Upper lobe of right lung (tissue), 1 donor: ENCODE data around the gene TEX11. TPM values are rescaled to one million over a fixed set of nuclear protein-coding genes. Genes with fewer than 3 reads are reported as not detected.

Experiments
- ATAC-seq: fragments of 200-7000 bp; cut with Tn5 transposase; one replicate; pipeline ENCODE4 v1.9.1; 2020; ENCODE audit warnings: mild to moderate bottlenecking, moderate library complexity
- DNase-seq: peaks from one replicate; pipeline ENCODE4 v3.0.0-alpha.2; 2020
- H3K27ac ChIP-seq: fragments of 200-600 bp; one replicate; pipeline ENCODE4 v1.8.0; 2022
- H3K27me3 ChIP-seq: fragments of 200-600 bp; one replicate; pipeline ENCODE4 v1.8.0; 2022; ENCODE audit warnings: mild to moderate bottlenecking
- H3K36me3 ChIP-seq: fragments of 200-600 bp; one replicate; pipeline ENCODE4 v1.8.0; 2022
- H3K4me1 ChIP-seq: fragments of 200-600 bp; one replicate; pipeline ENCODE4 v1.8.0; 2022
- H3K4me3 ChIP-seq: fragments of 200-600 bp; one replicate; pipeline ENCODE4 v1.8.0; 2022; ENCODE audit warnings: mild to moderate bottlenecking
- H3K9me3 ChIP-seq: fragments of 200-600 bp; one replicate; pipeline ENCODE4 v1.8.0; 2022
- CTCF ChIP-seq: fragments of 200-600 bp; IDR thresholded peaks from one replicate; pipeline ENCODE4 v1.8.0; 2022; ENCODE audit warnings: antibody characterized with exemption
- intact Hi-C: fragments of 100-400 bp; cut with DNase I; formaldehyde crosslinking; loops from one replicate; pipeline ENCODE4 v1.11.0; 2022
- total RNA-seq: library from RNA; stranded (reverse); fragmentation: NEBNext Ultra II Directional; extraction: Animal tissue kit (Norgen Biotek cat#: 25700); gene quantifications from one replicate; pipeline ENCODE4 v1.2.1, GENCODE V29; 2021
- donor health status: DM: no; HTN: yes; CAD: no; lungs with severe emphysema.

The TEX11 gene
- total RNA-seq, 1 donor from 2014 or later = not detected

- Histone ChIP-seq H3K36me3 (peaks cover 6% of the 10 kb centered on the region), H3K9me3 (no peaks in the 10 kb centered on the region), H3K4me3 (no peak overlapping the region), H3K4me1 (no peaks in the 10 kb centered on the region), H3K27ac (no peak overlapping the region), H3K27me3 (no peaks in the 10 kb centered on the region)
- ATAC-seq = no peak
- TF ChIP-seq CTCF = no peak
- intact Hi-C loops = no loop called here
- DNase-seq = no peak
Observed at GRCh38 chrX:70488856-70489255, 419.7 kb downstream of the TEX11 start.

- no peak for TF ChIP-seq CTCF
- intact Hi-C loops = no loop called here
- ATAC-seq = no peak
- H3K9me3 ChIP-seq = no peaks in the 10 kb centered on the region
- H3K4me3 ChIP-seq = no peak overlapping the region
- H3K4me1 ChIP-seq = peaks cover 7% of the 10 kb centered on the region
- H3K27ac ChIP-seq = no peak overlapping the region
- no peak for DNase-seq
- H3K27me3 ChIP-seq = no peaks in the 10 kb centered on the region
- no peaks in the 10 kb centered on the region for H3K36me3 ChIP-seq
Observed at GRCh38 chrX:70485466-70485865, 423.0 kb downstream of the TEX11 start.

- TF ChIP-seq CTCF = no peak
- Histone ChIP-seq H3K9me3 (no peaks in the 10 kb centered on the region), H3K4me3 (no peak overlapping the region), H3K27ac (no peak overlapping the region), H3K36me3 (no peaks in the 10 kb centered on the region), H3K27me3 (no peaks in the 10 kb centered on the region), H3K4me1 (peaks cover 20% of the 10 kb centered on the region)
- intact Hi-C loops = no loop called here
- DNase-seq = no peak
- no peak for ATAC-seq
Observed at GRCh38 chrX:70482300-70482699, 426.2 kb downstream of the TEX11 start.

GRCh38 chrX:70481471-70482270 is 426.8 kb downstream of the TEX11 start:
- peak; percentile 71 for ATAC-seq
- intact Hi-C loops = no loop called here
- H3K4me1 ChIP-seq = peaks cover 23% of the 10 kb centered on the region

GRCh38 chrX:70480660-70481018 is 427.9 kb downstream of the TEX11 start:
- intact Hi-C loops = no loop called here
- Histone ChIP-seq H3K4me1 (peaks cover 24% of the 10 kb centered on the region), H3K27me3 (no peaks in the 10 kb centered on the region), H3K27ac (peak overlapping the region; percentile 17), H3K9me3 (no peaks in the 10 kb centered on the region), H3K4me3 (no peak overlapping the region), H3K36me3 (no peaks in the 10 kb centered on the region)
- no peak for TF ChIP-seq CTCF
- ATAC-seq (no peak), DNase-seq (no peak)

More at GRCh38 chrX:70481471-70482270, 426.8 kb downstream of the TEX11 start:
- Histone ChIP-seq H3K9me3 (no peaks in the 10 kb centered on the region), H3K36me3 (no peaks in the 10 kb centered on the region), H3K27ac (peak overlapping the region; percentile 17), H3K4me3 (no peak overlapping the region), H3K27me3 (no peaks in the 10 kb centered on the region)
- TF ChIP-seq CTCF = no peak
- DNase-seq = no peak
